ENCODE results near the gene RGS9BP.

GRCh38 chr19:32658527-32658926, 17.1 kb upstream of the RGS9BP start:
- TF ChIP-seq EZH2 (IDR thresholded peaks at IDR 0.05; ENCODE audit: low read depth, unreplicated experiment) (no peak), EZH2phosphoT487 (IDR thresholded peaks at IDR 0.05; ENCODE audit: unreplicated experiment) (no peak), POLR2AphosphoS5 (IDR thresholded peaks at IDR 0.05; ENCODE audit: low read depth) (no peak), REST (IDR thresholded peaks at IDR 0.05; ENCODE audit: unreplicated experiment) (no peak)
- TF ChIP-seq, protein P1, sequence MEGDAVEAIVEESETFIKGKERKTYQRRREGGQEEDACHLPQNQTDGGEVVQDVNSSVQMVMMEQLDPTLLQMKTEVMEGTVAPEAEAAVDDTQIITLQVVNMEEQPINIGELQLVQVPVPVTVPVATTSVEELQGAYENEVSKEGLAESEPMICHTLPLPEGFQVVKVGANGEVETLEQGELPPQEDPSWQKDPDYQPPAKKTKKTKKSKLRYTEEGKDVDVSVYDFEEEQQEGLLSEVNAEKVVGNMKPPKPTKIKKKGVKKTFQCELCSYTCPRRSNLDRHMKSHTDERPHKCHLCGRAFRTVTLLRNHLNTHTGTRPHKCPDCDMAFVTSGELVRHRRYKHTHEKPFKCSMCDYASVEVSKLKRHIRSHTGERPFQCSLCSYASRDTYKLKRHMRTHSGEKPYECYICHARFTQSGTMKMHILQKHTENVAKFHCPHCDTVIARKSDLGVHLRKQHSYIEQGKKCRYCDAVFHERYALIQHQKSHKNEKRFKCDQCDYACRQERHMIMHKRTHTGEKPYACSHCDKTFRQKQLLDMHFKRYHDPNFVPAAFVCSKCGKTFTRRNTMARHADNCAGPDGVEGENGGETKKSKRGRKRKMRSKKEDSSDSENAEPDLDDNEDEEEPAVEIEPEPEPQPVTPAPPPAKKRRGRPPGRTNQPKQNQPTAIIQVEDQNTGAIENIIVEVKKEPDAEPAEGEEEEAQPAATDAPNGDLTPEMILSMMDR (conservative IDR thresholded peaks at IDR 0.05; ENCODE audit: low read depth in 2 of 2), result no peak
